ENCODE measurements around the gene TMEM72.
A peak's percentile ranks its signal among the peaks of the same experiment; 100 is the strongest.

The TMEM72 gene

GRCh38 chr10:44930904-44931620 is 19.9 kb downstream of the TMEM72 start:
- no peak overlapping the region for H3K4me3 ChIP-seq (ENCODE audit: low read depth, low read length)
- DNase-seq (ENCODE audit: low read depth), result no peak

GRCh38 chr10:44931621-44932516 is 20.7 kb downstream of the TMEM72 start:
- DNase-seq (ENCODE audit: low read depth), result no peak
- H3K4me3 ChIP-seq (ENCODE audit: low read depth, low read length), result no peak overlapping the region

GRCh38 chr10:44932517-44933450 is 21.6 kb downstream of the TMEM72 start:
- DNase-seq (ENCODE audit: low read depth), result no peak
- no peak overlapping the region for H3K4me3 ChIP-seq (ENCODE audit: low read depth, low read length)

- no peak for DNase-seq (ENCODE audit: low read depth)
Measured at GRCh38 chr10:44933451-44934321, 22.5 kb downstream of the TMEM72 start.

GRCh38 chr10:44934416-44935200 is 23.5 kb downstream of the TMEM72 start:
- H3K4me3 ChIP-seq (ENCODE audit: low read depth, low read length), result no peak overlapping the region
- no peak for DNase-seq (ENCODE audit: low read depth)

More at GRCh38 chr10:44933451-44934321, 22.5 kb downstream of the TMEM72 start:
- H3K4me3 ChIP-seq (ENCODE audit: low read depth, low read length), result no peak overlapping the region

- DNase-seq (ENCODE audit: low read depth), result peak; percentile 65
- H3K4me3 ChIP-seq (ENCODE audit: low read depth, low read length), result no peak overlapping the region
Measured at GRCh38 chr10:44935201-44935965, 24.2 kb downstream of the TMEM72 start.

GRCh38 chr10:44935966-44936295 is 24.8 kb downstream of the TMEM72 start:
- no peak for DNase-seq (ENCODE audit: low read depth)

GRCh38 chr10:44936314-44936975 is 25.3 kb downstream of the TMEM72 start:
- H3K4me3 ChIP-seq (ENCODE audit: low read depth, low read length), result no peak overlapping the region
- DNase-seq (ENCODE audit: low read depth), result no peak

More at GRCh38 chr10:44935966-44936295, 24.8 kb downstream of the TMEM72 start:
- no peak overlapping the region for H3K4me3 ChIP-seq (ENCODE audit: low read depth, low read length)

- DNase-seq (ENCODE audit: low read depth), result no peak
Measured at GRCh38 chr10:44937196-44938005, 26.3 kb downstream of the TMEM72 start.

GRCh38 chr10:44938956-44939355 is 27.8 kb downstream of the TMEM72 start:
- DNase-seq (ENCODE audit: low read depth), result no peak
- no peak overlapping the region for H3K4me3 ChIP-seq (ENCODE audit: low read depth, low read length)

More at GRCh38 chr10:44937196-44938005, 26.3 kb downstream of the TMEM72 start:
- H3K4me3 ChIP-seq (ENCODE audit: low read depth, low read length), result no peak overlapping the region

GRCh38 chr10:44939691-44940401 is 28.7 kb downstream of the TMEM72 start:
- H3K4me3 ChIP-seq (ENCODE audit: low read depth, low read length), result no peak overlapping the region

GRCh38 chr10:44944354-44944753 is 33.2 kb downstream of the TMEM72 start:
- no peak overlapping the region for H3K4me3 ChIP-seq (ENCODE audit: low read depth, low read length)
- DNase-seq (ENCODE audit: low read depth), result no peak

More at GRCh38 chr10:44939691-44940401, 28.7 kb downstream of the TMEM72 start:
- DNase-seq (ENCODE audit: low read depth), result no peak

- DNase-seq (ENCODE audit: low read depth), result no peak
- no peak overlapping the region for H3K4me3 ChIP-seq (ENCODE audit: low read depth, low read length)
Measured at GRCh38 chr10:44946205-44946604, 35.1 kb downstream of the TMEM72 start.

- H3K4me3 ChIP-seq (ENCODE audit: low read depth, low read length), result no peak overlapping the region
- no peak for DNase-seq (ENCODE audit: low read depth)
Measured at GRCh38 chr10:44947371-44948152, 36.4 kb downstream of the TMEM72 start.

- no peak for DNase-seq (ENCODE audit: low read depth)
- no peak overlapping the region for H3K4me3 ChIP-seq (ENCODE audit: low read depth, low read length)
Measured at GRCh38 chr10:44948642-44949041, 37.5 kb downstream of the TMEM72 start.
